Retinal pigment epithelial cell (primary cell): ENCODE measurements around the gene MPND.

Source experiments
- DNase-seq: peaks from one replicate; pipeline ENCODE4 v3.0.0-alpha.2; 2010; ENCODE audit warnings: low read depth
- H3K4me3 ChIP-seq: 2 replicates; pipeline ENCODE4 v1.5.1; 2011; ENCODE audit warnings: mild to moderate bottlenecking, low read length, control low read depth, moderate library complexity
- CTCF ChIP-seq: conservative IDR thresholded peaks from 2 replicates; pipeline ENCODE4 v1.5.1; 2011; ENCODE audit warnings: low read depth, low read length, control low read depth, inconsistent platforms

MPND gene

GRCh38 chr19:4358709-4359626, 15.6 kb downstream of the MPND start:
- no peak for DNase-seq
- no peak overlapping the region for H3K4me3 ChIP-seq
- no peak for TF ChIP-seq CTCF

- no peak for TF ChIP-seq CTCF
- no peak for DNase-seq
- no peak overlapping the region for H3K4me3 ChIP-seq
Observed at GRCh38 chr19:4359627-4360000, 16.3 kb downstream of the MPND start.

GRCh38 chr19:4360081-4360569, 16.8 kb downstream of the MPND start:
- TF ChIP-seq CTCF, result no peak
- DNase-seq, result no peak
- H3K4me3 ChIP-seq, result no peak overlapping the region

GRCh38 chr19:4360641-4361151, 17.3 kb downstream of the MPND start:
- no peak overlapping the region for H3K4me3 ChIP-seq
- no peak for DNase-seq
- TF ChIP-seq CTCF, result no peak

- no peak for TF ChIP-seq CTCF
- H3K4me3 ChIP-seq, result no peak overlapping the region
- no peak for DNase-seq
Observed at GRCh38 chr19:4361152-4362046, 18.0 kb downstream of the MPND start.

- no peak overlapping the region for H3K4me3 ChIP-seq
- no peak for DNase-seq
- no peak for TF ChIP-seq CTCF
Observed at GRCh38 chr19:4362101-4362828, 18.9 kb downstream of the MPND start.
